Stomach (tissue), 9 donors: Measurements from ENCODE around the gene TPRG1L. TPM values are rescaled to one million over a fixed set of nuclear protein-coding genes. Genes with fewer than 3 reads are reported as not detected.

ENCODE experiments used
- DNase-seq, 2 donors: peaks; one replicate each; pipeline versions ENCODE4 v3.0.0 to v3.0.0-alpha.2; 2013 to 2019
- H3K27ac ChIP-seq, 5 donors: fragments of 200-600 bp in 4 of 5; sonication (generic) in 4 of 5; one replicate each; pipeline ENCODE4 v1.5.1; 2013 to 2019; ENCODE audit warnings: mild to moderate bottlenecking in 1 of 5, moderate library complexity in 1 of 5
- H3K27me3 ChIP-seq, 3 donors: fragments of 200-600 bp; sonication (generic); one replicate each; pipeline ENCODE4 v1.5.1; 2017 to 2019; ENCODE audit warnings: mixed run types in 1 of 3
- H3K36me3 ChIP-seq, 4 donors: fragments of 200-600 bp; sonication (generic); 1 replicate in 3 of 4; 2 replicates in 1 of 4; pipeline ENCODE4 v1.5.1; 2016 to 2019
- H3K4me1 ChIP-seq, 4 donors: fragments of 200-600 bp; sonication (generic); one replicate each; pipeline ENCODE4 v1.5.1; 2016 to 2019
- H3K4me3 ChIP-seq, 4 donors: fragments of 200-600 bp; sonication (generic) in 3 of 4; one replicate each; pipeline ENCODE4 v1.5.1; 2016 to 2019; ENCODE audit warnings: mild to moderate bottlenecking in 1 of 4
- H3K9me3 ChIP-seq, 4 donors: fragments of 200-600 bp; sonication (generic); one replicate each; pipeline ENCODE4 v1.5.1; 2016 to 2019
- CTCF ChIP-seq, 7 experiments: fragments of 450-650 bp in 4 of 7; fragments of 200-600 bp in 3 of 7; sonication (generic) in 3 of 7; IDR thresholded peaks; one replicate each; pipeline ENCODE4 v1.5.1; 2016 to 2019; ENCODE audit warnings: antibody characterized with exemption in 7 of 7, control low read depth in 2 of 7, mild to moderate bottlenecking in 1 of 7
- EP300 ChIP-seq: sonication (generic); formaldehyde crosslinking; IDR thresholded peaks from one replicate; pipeline ENCODE4 v1.6.1; 2017; ENCODE audit warnings: antibody characterized with exemption
- POLR2A ChIP-seq, 4 donors: fragments of 450-650 bp; IDR thresholded peaks; one replicate each; pipeline ENCODE4 v1.6.1; 2016; ENCODE audit warnings: antibody characterized with exemption in 4 of 4, control low read depth in 2 of 4, mild to moderate bottlenecking in 1 of 4, moderate library complexity in 1 of 4
- POLR2AphosphoS5 ChIP-seq, 3 donors: sonication (generic); formaldehyde crosslinking; IDR thresholded peaks; one replicate each; pipeline ENCODE4 v1.6.1; 2016; ENCODE audit warnings: antibody characterized with exemption in 3 of 3
- WGBS, 5 donors: extraction: QIAGEN DNeasy Blood & Tissue Kit in 3 of 5; methylation state at CpG; one replicate each; pipeline versions ENCODE4 v1.1.5 to v1.1.7; 2013 to 2018; 5-methylcytosine and 5-hydroxymethylcytosine counted together
- intact Hi-C: fragments of 100-400 bp; cut with DNase I; formaldehyde crosslinking; loops from one replicate; pipeline ENCODE4 v1.15.1; 2023; ENCODE audit warnings: low total_unique reads
- polyA plus RNA-seq, 3 donors: library from polyadenylated mRNA; stranded (reverse); fragments of 200-250 nt; gene quantifications; one replicate each; pipeline ENCODE4 v1.2.3, GENCODE V29; 2013
- total RNA-seq, 5 donors: library from RNA; depleted of rRNA; stranded (reverse); fragments of >200 nt; gene quantifications; one replicate each; pipeline versions ENCODE4 v1.1.0 to v1.2.3, GENCODE V29; 2014 to 2016
- donor health status: healthy with polysubstance abuse.
- donor health status: Bipolar disorder and iron deficiency.
- donor health status: healthy.

TPRG1L gene
- total and polyA plus RNA-seq, 8 donors = 21.6 to 60.0 (median 30.4) TPM

GRCh38 chr1:3673381-3674099 is 48.7 kb downstream of the TPRG1L start:
- WGBS, 5 donors = 77 to 86% (median 80%) methylated on average over 21 to 25 of the region's 25 CpGs
- intact Hi-C loops = no loop called here
- H3K9me3 ChIP-seq = no peaks in the 10 kb centered on the region
- TF ChIP-seq CTCF (IDR thresholded peaks at IDR 0.05) (no peak), EP300 (no peak), POLR2AphosphoS5 (IDR thresholded peaks at IDR 0.05) (no peak), POLR2A (IDR thresholded peaks at IDR 0.05) (no peak)
- no peaks in the 10 kb centered on the region for H3K36me3 ChIP-seq
- peaks cover 6 to 23% (median 19%) of the 10 kb centered on the region in 4 donors for H3K4me1 ChIP-seq
- DNase-seq = no peak
- H3K27ac ChIP-seq = no peak overlapping the region
- peaks cover 0 to 65% (median 8%) of the 10 kb centered on the region in 3 donors for H3K27me3 ChIP-seq
- H3K4me3 ChIP-seq = no peak overlapping the region

GRCh38 chr1:3674100-3675094 is 49.6 kb downstream of the TPRG1L start:
- DNase-seq = peak in 1 of 2 donors; percentile 70

GRCh38 chr1:3675436-3675835 is 50.6 kb downstream of the TPRG1L start:
- intact Hi-C loops = no loop called here
- H3K27me3 ChIP-seq = peaks cover 0 to 59% (median 8%) of the 10 kb centered on the region in 3 donors
- H3K4me3 ChIP-seq = no peak overlapping the region
- H3K4me1 ChIP-seq = peaks cover 0 to 18% (median 10%) of the 10 kb centered on the region in 4 donors
- WGBS, 5 donors = 72 to 82% (median 76%) methylated on average over 11 of the region's 11 CpGs
- no peaks in the 10 kb centered on the region for H3K36me3 ChIP-seq
- TF ChIP-seq POLR2A (IDR thresholded peaks at IDR 0.05) (no peak), POLR2AphosphoS5 (IDR thresholded peaks at IDR 0.05) (no peak), EP300 (no peak), CTCF (IDR thresholded peaks at IDR 0.05) (no peak)
- no peak overlapping the region for H3K27ac ChIP-seq
- DNase-seq = no peak
- H3K9me3 ChIP-seq = no peaks in the 10 kb centered on the region

More at GRCh38 chr1:3674100-3675094, 49.6 kb downstream of the TPRG1L start:
- H3K36me3 ChIP-seq = no peaks in the 10 kb centered on the region
- peaks cover 0 to 64% (median 8%) of the 10 kb centered on the region in 3 donors for H3K27me3 ChIP-seq
- no peak overlapping the region for H3K27ac ChIP-seq
- H3K4me1 ChIP-seq = peaks cover under 1 to 22% (median 12%) of the 10 kb centered on the region in 4 donors
- H3K9me3 ChIP-seq = no peaks in the 10 kb centered on the region
- TF ChIP-seq CTCF (IDR thresholded peaks at IDR 0.05) = no peak
- TF ChIP-seq POLR2AphosphoS5 (IDR thresholded peaks at IDR 0.05) = no peak
- no peak for TF ChIP-seq EP300
- no peak for TF ChIP-seq POLR2A (IDR thresholded peaks at IDR 0.05)
- H3K4me3 ChIP-seq = peak overlapping the region in 1 of 4 donors; percentile 9
- 42 to 48% (median 45%) methylated on average over 14 to 30 of the region's 30 CpGs for WGBS, 5 donors
- intact Hi-C loops = no loop called here
